SU-DHL-6 (cell line): Measurements from ENCODE around the gene HEYL.
A peak's percentile ranks its signal among the peaks of the same experiment; 100 is the strongest.

Experiments
- EZH2phosphoT487 ChIP-seq: fragments of 200-600 bp; sonication (generic), shearing (Covaris generic); conservative IDR thresholded peaks from 2 replicates; pipeline ENCODE4 v1.6.1; 2018; ENCODE audit warnings: mild to moderate bottlenecking, antibody characterized with exemption, low read length, moderate library complexity, mixed read lengths
- TF ChIP-seq, protein P1 (sequence below): fragments of 200-600 bp; sonication (generic); IDR thresholded peaks from one replicate; pipeline ENCODE4 v1.5.1; 2017; ENCODE audit warnings: antibody characterized with exemption, mild to moderate bottlenecking, low read length, moderate library complexity; ENCODE audit not compliant: insufficient read depth, poor library complexity, severe bottlenecking

DNA sequence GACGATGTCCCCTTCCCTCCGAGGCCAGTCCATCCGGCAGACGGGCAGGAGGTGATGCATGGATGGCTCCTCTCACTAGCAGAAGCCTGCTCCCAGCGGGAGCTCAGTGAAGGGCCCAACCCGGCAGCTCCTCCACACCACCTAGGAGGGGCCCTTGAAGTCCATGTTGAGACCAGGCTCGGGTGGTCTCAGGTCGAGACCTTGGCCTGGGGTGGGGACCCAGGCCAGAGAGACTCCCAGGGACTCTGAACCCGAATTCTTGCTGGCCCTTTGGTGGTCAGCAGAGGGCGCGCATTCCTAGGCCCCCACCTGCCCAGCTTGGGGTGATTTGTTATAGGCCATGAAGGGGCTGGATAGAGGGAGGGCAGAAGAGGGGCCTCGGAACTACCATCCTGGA lies 33.1 kb upstream of the HEYL start:
- TF ChIP-seq, protein P1, sequence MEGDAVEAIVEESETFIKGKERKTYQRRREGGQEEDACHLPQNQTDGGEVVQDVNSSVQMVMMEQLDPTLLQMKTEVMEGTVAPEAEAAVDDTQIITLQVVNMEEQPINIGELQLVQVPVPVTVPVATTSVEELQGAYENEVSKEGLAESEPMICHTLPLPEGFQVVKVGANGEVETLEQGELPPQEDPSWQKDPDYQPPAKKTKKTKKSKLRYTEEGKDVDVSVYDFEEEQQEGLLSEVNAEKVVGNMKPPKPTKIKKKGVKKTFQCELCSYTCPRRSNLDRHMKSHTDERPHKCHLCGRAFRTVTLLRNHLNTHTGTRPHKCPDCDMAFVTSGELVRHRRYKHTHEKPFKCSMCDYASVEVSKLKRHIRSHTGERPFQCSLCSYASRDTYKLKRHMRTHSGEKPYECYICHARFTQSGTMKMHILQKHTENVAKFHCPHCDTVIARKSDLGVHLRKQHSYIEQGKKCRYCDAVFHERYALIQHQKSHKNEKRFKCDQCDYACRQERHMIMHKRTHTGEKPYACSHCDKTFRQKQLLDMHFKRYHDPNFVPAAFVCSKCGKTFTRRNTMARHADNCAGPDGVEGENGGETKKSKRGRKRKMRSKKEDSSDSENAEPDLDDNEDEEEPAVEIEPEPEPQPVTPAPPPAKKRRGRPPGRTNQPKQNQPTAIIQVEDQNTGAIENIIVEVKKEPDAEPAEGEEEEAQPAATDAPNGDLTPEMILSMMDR = peak; percentile 81
- no peak for TF ChIP-seq EZH2phosphoT487
